NCI-H446 treated with DMSO at 0.1 percent for 48 hours (cell line): Measurements from ENCODE around the gene WDR19.
"Not testable (repeated sequence)": the region's sequence is repeated elsewhere in the genome, so short reads cannot be mapped to it uniquely, and the experiment has no call there.

ENCODE experiments used
- DNase-seq: peaks from one replicate; lab custom pipeline; 2025; lab: John Stamatoyannopoulos, UW

Gene WDR19

GRCh38 chr4:39233114-39233513, 50.8 kb downstream of the WDR19 start:
- no peak for DNase-seq

- no peak for DNase-seq
These were observed 51.5 kb downstream of the WDR19 start for GRCh38 chr4:39233783-39234182.

- DNase-seq: no peak
These were observed 52.7 kb downstream of the WDR19 start for GRCh38 chr4:39235021-39235420.

GRCh38 chr4:39235696-39236095, 53.4 kb downstream of the WDR19 start:
- no peak for DNase-seq

- DNase-seq: no peak
These were observed 54.9 kb downstream of the WDR19 start for GRCh38 chr4:39237179-39237578.

GRCh38 chr4:39243462-39243861, 61.1 kb downstream of the WDR19 start:
- DNase-seq: no peak

- no peak for DNase-seq
These were observed 72.9 kb downstream of the WDR19 start for GRCh38 chr4:39255266-39255665.

- no peak for DNase-seq
These were observed 73.5 kb downstream of the WDR19 start for GRCh38 chr4:39255871-39256270.

GRCh38 chr4:39256436-39256835, 74.1 kb downstream of the WDR19 start:
- DNase-seq: no peak

GRCh38 chr4:39259571-39260330, 77.4 kb downstream of the WDR19 start:
- no peak for DNase-seq

- DNase-seq: no peak
These were observed 81.6 kb downstream of the WDR19 start for GRCh38 chr4:39263895-39264294.

GRCh38 chr4:39274503-39274902, 92.2 kb downstream of the WDR19 start:
- no peak for DNase-seq

GRCh38 chr4:39277661-39278060, 95.3 kb downstream of the WDR19 start:
- DNase-seq: not testable (repeated sequence)

- no peak for DNase-seq
These were observed 96.1 kb downstream of the WDR19 start for GRCh38 chr4:39278476-39278875.

- no peak for DNase-seq
These were observed 97.1 kb downstream of the WDR19 start for GRCh38 chr4:39279416-39279815.

- DNase-seq: no peak
These were observed 98.4 kb downstream of the WDR19 start for GRCh38 chr4:39280770-39281169.

GRCh38 chr4:39285111-39285795, 102.9 kb downstream of the WDR19 start:
- no peak for DNase-seq

- DNase-seq: no peak
These were observed 103.5 kb downstream of the WDR19 start for GRCh38 chr4:39285853-39286252.

- no peak for DNase-seq
These were observed 103.9 kb downstream of the WDR19 start for GRCh38 chr4:39286263-39286662.

GRCh38 chr4:39287223-39287622, 104.9 kb downstream of the WDR19 start:
- no peak for DNase-seq

GRCh38 chr4:39291686-39292085, 109.4 kb downstream of the WDR19 start:
- no peak for DNase-seq

GRCh38 chr4:39292433-39292832, 110.1 kb downstream of the WDR19 start:
- not testable (repeated sequence) for DNase-seq

- no peak for DNase-seq
These were observed 113.5 kb downstream of the WDR19 start for GRCh38 chr4:39295784-39296183.

GRCh38 chr4:39302901-39303300, 120.6 kb downstream of the WDR19 start:
- no peak for DNase-seq
